HepG2 (cell line): ENCODE data around the gene CPNE2. TPM values are rescaled to one million over a fixed set of nuclear protein-coding genes. Genes with fewer than 3 reads are reported as not detected.

Experiments used
- AHR ChIP-seq: IDR thresholded peaks from 2 replicates; pipeline ENCODE4 v1.6.1; 2018; ENCODE audit warnings: missing genetic modification reagents, missing compliant biosample characterization
- BATF2 ChIP-seq: sonication (generic); formaldehyde crosslinking; IDR thresholded peaks from 2 replicates; pipeline ENCODE4 v1.8.0; 2022; ENCODE audit warnings: mild to moderate bottlenecking, missing genetic modification reagents, moderate library complexity
- CBX5 ChIP-seq: sonication (generic); formaldehyde crosslinking; IDR thresholded peaks from 2 replicates; pipeline ENCODE4 v1.4.0; 2020; ENCODE audit warnings: missing genetic modification reagents, borderline replicate concordance
- ETV5 ChIP-seq: IDR thresholded peaks from 2 replicates; pipeline ENCODE4 v1.6.1; 2018; ENCODE audit warnings: missing biosample characterization, missing genetic modification reagents, inconsistent platforms, borderline replicate concordance
- GABPA ChIP-seq, 2 experiments: IDR thresholded peaks; 2 replicates each; pipeline ENCODE4 v1.6.1; 2011 to 2016; ENCODE audit warnings: low read depth in 2 of 2, low read length in 1 of 2, missing biosample characterization in 1 of 2, missing genetic modification characterization in 1 of 2
- HDAC1 ChIP-seq: sonication (generic); formaldehyde crosslinking; IDR thresholded peaks from 2 replicates; pipeline ENCODE4 v1.5.1; 2020; ENCODE audit warnings: mild to moderate bottlenecking, missing genetic modification reagents
- HIC2 ChIP-seq: sonication (generic); formaldehyde crosslinking; IDR thresholded peaks from 2 replicates; pipeline ENCODE4 v1.9.0; 2022; ENCODE audit warnings: low read depth, missing genetic modification reagents
- KAT7 ChIP-seq: IDR thresholded peaks from 2 replicates; pipeline ENCODE4 v1.6.1; 2018; ENCODE audit warnings: borderline replicate concordance, missing compliant biosample characterization
- KDM2A ChIP-seq: sonication (generic); formaldehyde crosslinking; IDR thresholded peaks from 2 replicates; pipeline ENCODE4 v1.4.0; 2020; ENCODE audit warnings: low read depth, missing genetic modification reagents, borderline replicate concordance
- NCOA2 ChIP-seq: sonication (generic); formaldehyde crosslinking; IDR thresholded peaks from 2 replicates; pipeline ENCODE4 v1.8.0; 2022; ENCODE audit warnings: inconsistent platforms
- NFE2 ChIP-seq: sonication (generic); formaldehyde crosslinking; IDR thresholded peaks from 2 replicates; pipeline ENCODE4 v1.4.0; 2020; ENCODE audit warnings: missing genetic modification reagents
- NFIB ChIP-seq: sonication (generic); formaldehyde crosslinking; IDR thresholded peaks from 2 replicates; pipeline ENCODE4 v1.9.0; 2021; ENCODE audit warnings: missing genetic modification reagents, mild to moderate bottlenecking, borderline replicate concordance
- RAD51 ChIP-seq: fragments of 450-650 bp; IDR thresholded peaks from 2 replicates; pipeline ENCODE4 v1.6.1; 2016; ENCODE audit warnings: borderline replicate concordance
- WIZ ChIP-seq: sonication (generic); formaldehyde crosslinking; IDR thresholded peaks from 2 replicates; pipeline ENCODE4 v1.5.1; 2020; ENCODE audit warnings: mild to moderate bottlenecking, missing genetic modification reagents
- YEATS2 ChIP-seq: sonication (generic); formaldehyde crosslinking; IDR thresholded peaks from 2 replicates; pipeline ENCODE4 v1.4.0; 2020; ENCODE audit warnings: missing genetic modification reagents, borderline replicate concordance
- ZNF574 ChIP-seq: sonication (generic); formaldehyde crosslinking; IDR thresholded peaks from 2 replicates; pipeline ENCODE4 v1.4.0; 2020; ENCODE audit warnings: missing genetic modification reagents
- ZNF687 ChIP-seq: sonication (generic); formaldehyde crosslinking; IDR thresholded peaks from 2 replicates; pipeline ENCODE4 v1.5.1; 2020; ENCODE audit warnings: mild to moderate bottlenecking, missing genetic modification reagents, moderate library complexity
- ZSCAN25 ChIP-seq: sonication (generic); formaldehyde crosslinking; IDR thresholded peaks from 2 replicates; pipeline ENCODE4 v1.8.0; 2022; ENCODE audit warnings: mild to moderate bottlenecking, missing genetic modification reagents
- polyA plus RNA-seq, 8 experiments: library from polyadenylated mRNA; depleted of rRNA in 3 of 8; stranded (reverse) in 7 of 8; unstranded in 1 of 8; fragments of >200 nt; fragmentation: Illumina TruSeq in 4 of 8; extraction: Trizol in 4 of 8; gene quantifications; 2 replicates each; pipeline versions ENCODE4 v1.2.1 to v1.2.3, GENCODE V29; 2011 to 2016; ENCODE audit warnings: low read depth in 4 of 8, missing spikeins in 1 of 8, mixed read lengths in 1 of 8; ENCODE audit not compliant: insufficient read depth in 1 of 8
- total RNA-seq, 5 experiments: library from RNA; depleted of rRNA; stranded (reverse); fragments of >200 nt; fragmentation: Illumina TruSeq; extraction: Trizol; gene quantifications; 2 replicates each; pipeline ENCODE4 v1.2.3, GENCODE V29; 2016; ENCODE audit warnings: low read depth in 1 of 5

Gene CPNE2
- total and polyA plus RNA-seq, 2 of the 13 experiments (the other 11 are each of a cell fraction or from before 2014, with no cell fraction given), result 10.6 to 23.3 TPM

GRCh38 chr16:57185945-57186871 lies 93.8 kb downstream of the CPNE2 start, which contains the start of the genes PSME3IP1 and RSPRY1 (continued):
- TF ChIP-seq HIC2 (CRISPR knock-in tag) (0 out of 2 replicates have a peak, but pooled peaks have one; percentile 58), RAD51 (peak; percentile 100), KDM2A (CRISPR knock-in tag) (peak; percentile 81), NFE2 (CRISPR knock-in tag) (no peak), WIZ (CRISPR knock-in tag) (peak; percentile 73; the same call in 1 of the 2 replicates), AHR (CRISPR knock-in tag) (peak; percentile 86; the same call in 1 of the 2 replicates), ZNF687 (CRISPR knock-in tag) (peak; percentile 71), YEATS2 (CRISPR knock-in tag) (peak; percentile 78; the same call in 1 of the 2 replicates), CBX5 (CRISPR knock-in tag) (peak; percentile 56; the same call in 1 of the 2 replicates), BATF2 (CRISPR knock-in tag) (no peak; the same call in 1 of the 2 replicates), ZSCAN25 (CRISPR knock-in tag) (peak; percentile 79; the same call in 1 of the 2 replicates), GABPA (IDR thresholded peaks at IDR 0.05; ENCODE audit: low read depth, low read length) (peak; percentile 80), GABPA (CRISPR knock-in tag; IDR thresholded peaks at IDR 0.05; ENCODE audit: low read depth) (peak; percentile 97), NCOA2 (CRISPR knock-in tag) (0 out of 2 replicates have a peak, but pooled peaks have one; percentile 20), ETV5 (CRISPR knock-in tag) (peak; percentile 9; the same call in 1 of the 2 replicates), KAT7 (peak; percentile 78; the same call in 1 of the 2 replicates), ZNF574 (CRISPR knock-in tag) (peak; percentile 18), HDAC1 (peak; percentile 91), NFIB (CRISPR knock-in tag) (no peak)
